Measurements from ENCODE around the gene ICA1.

- no peak for TF ChIP-seq CTCF (conservative IDR thresholded peaks at IDR 0.05; ENCODE audit: low read depth, low read length)
- no peak for TF ChIP-seq EZH2phosphoT487 (IDR thresholded peaks at IDR 0.05; ENCODE audit: borderline replicate concordance, low read length)
- TF ChIP-seq EZH2 (IDR thresholded peaks at IDR 0.05; ENCODE audit: low read length, unreplicated experiment): no peak
Measured at GRCh38 chr7:8209353-8209752, 52.6 kb downstream of the ICA1 start.

Measured in PC-3 (cell line).